Measurements from ENCODE around the gene NR0B1.

NR0B1 gene

GRCh38 chrX:30270639-30271038 is 38.6 kb downstream of the NR0B1 start:
- DNase-seq = no peak

- no peak for DNase-seq
Measured at GRCh38 chrX:30262763-30263162, 46.4 kb downstream of the NR0B1 start.

GRCh38 chrX:30261012-30261411 is 48.2 kb downstream of the NR0B1 start:
- DNase-seq = no peak

- no peak for DNase-seq
Measured at GRCh38 chrX:30259927-30260326, 49.3 kb downstream of the NR0B1 start.
